Central memory CD8-positive, alpha-beta T cell (primary cell): ENCODE data around the gene PRXL2B.

ENCODE experiments used
- ATAC-seq: fragments of 150-1000 bp; cut with Tn5 transposase; replicated peaks from 2 replicates; pipeline ENCODE4 v1.10.0; 2022; ENCODE audit warnings: mild to moderate bottlenecking, moderate FRiP score, moderate number of reproducible peaks; ENCODE audit not compliant: poor library complexity, severe bottlenecking; ENCODE audit errors: extremely low read depth
- DNase-seq, 2 donors: peaks; one replicate each; pipeline ENCODE4 v3.0.0; 2021; ENCODE audit warnings: low spot score in 2 of 2
- H3K27ac Mint-ChIP-seq: one replicate; pipeline ENCODE4 v1.8.0; 2022; ENCODE audit warnings: low read depth, mild to moderate bottlenecking, moderate library complexity, mixed read lengths
- H3K27me3 Mint-ChIP-seq: one replicate; pipeline ENCODE4 v1.8.0; 2022; ENCODE audit warnings: mixed read lengths
- H3K36me3 Mint-ChIP-seq: one replicate; pipeline ENCODE4 v1.8.0; 2022; ENCODE audit warnings: mild to moderate bottlenecking, moderate library complexity, mixed read lengths; ENCODE audit not compliant: insufficient read depth
- H3K4me1 Mint-ChIP-seq: one replicate; pipeline ENCODE4 v1.8.0; 2022; ENCODE audit warnings: mixed read lengths
- H3K4me3 Mint-ChIP-seq: one replicate; pipeline ENCODE4 v1.8.0; 2022; ENCODE audit warnings: mild to moderate bottlenecking, moderate library complexity, mixed read lengths
- H3K9me3 Mint-ChIP-seq: one replicate; pipeline ENCODE4 v1.8.0; 2022; ENCODE audit warnings: mixed read lengths

PRXL2B gene

GRCh38 chr1:2639607-2640521 lies 53.3 kb downstream of the PRXL2B start:
- Mint-ChIP-seq H3K4me3 (no peak overlapping the region), H3K27ac (no peak overlapping the region), H3K9me3 (no peaks in the 10 kb centered on the region), H3K4me1 (peaks cover 16% of the 10 kb centered on the region), H3K36me3 (peaks cover 9% of the 10 kb centered on the region), H3K27me3 (no peaks in the 10 kb centered on the region)
- DNase-seq (no peak), ATAC-seq (no peak)

GRCh38 chr1:2640626-2641025 lies 54.0 kb downstream of the PRXL2B start:
- Mint-ChIP-seq H3K27me3 (no peaks in the 10 kb centered on the region), H3K36me3 (peaks cover 9% of the 10 kb centered on the region), H3K27ac (no peak overlapping the region), H3K4me3 (no peak overlapping the region), H3K4me1 (peaks cover 16% of the 10 kb centered on the region), H3K9me3 (no peaks in the 10 kb centered on the region)
- DNase-seq: no peak
- no peak for ATAC-seq
